Activated T-helper 1 cell treated with anti-CD3 and anti-CD28 coated beads, Interleukin-12 subunit alpha, Interleukin-12 subunit beta, Interleukin-2, Interleukin-4 antibody, amounts not matched to agents 30 ng/mL and 10 ng/mL and 1 ng/mL, durations not matched to agents 14 hours and 24 hours and 36 hours (primary cell): Measurements from ENCODE around the gene PDSS1. TPM values are rescaled to one million over a fixed set of nuclear protein-coding genes. Genes with fewer than 3 reads are reported as not detected.

Experiments used
- total RNA-seq: library from RNA; stranded (reverse); gene quantifications from 2 replicates; pipeline ENCODE4 v1.2.3, GENCODE V29; 2022

Gene PDSS1
- total RNA-seq, 1 donor from 2014 or later: 39.3 TPM

Other genes starting within 250 kb of the PDSS1 start
- 66.6 and 68.0 TPM in 2 replicates for gene ABI1, start 163.3 kb downstream of the PDSS1 start, total RNA-seq